Naive thymus-derived CD4-positive, alpha-beta T cell (primary cell): ENCODE measurements around the gene UBQLN4. TPM values are rescaled to one million over a fixed set of nuclear protein-coding genes. Genes with fewer than 3 reads are reported as not detected.
"Not testable (repeated sequence)": the region's sequence is repeated elsewhere in the genome, so short reads cannot be mapped to it uniquely, and the experiment has no call there.

ENCODE experiments used
- ATAC-seq: fragments of 150-1000 bp; cut with Tn5 transposase; 2 replicates; pipeline ENCODE4 v1.10.0; 2021; ENCODE audit warnings: mild to moderate bottlenecking, moderate library complexity
- CTCF ChIA-PET: fragments of 350-600 bp; sonication (Branson Sonifier 250); formaldehyde crosslinking; loops from one replicate; lab custom pipeline; 2021; ENCODE audit warnings: antibody characterized with exemption; lab: Charles Lee
- POLR2A ChIA-PET: fragments of 350-600 bp; sonication (Branson Sonifier 250); formaldehyde crosslinking; loops from one replicate; lab custom pipeline; 2021; ENCODE audit warnings: antibody characterized with exemption, inconsistent platforms; lab: Charles Lee
- DNase-seq, 9 donors: peaks; one replicate each; pipeline versions ENCODE4 v3.0.0 to v3.0.0-alpha.2; 2020 to 2022; ENCODE audit warnings: mixed read lengths in 1 of 9
- H3K27ac ChIP-seq: one replicate; pipeline ENCODE4 v1.7.0; 2013; ENCODE audit warnings: mild to moderate bottlenecking, low read depth, low read length, moderate library complexity
- H3K27me3 ChIP-seq, 2 donors: one replicate each; pipeline ENCODE4 v1.7.0; 2013; ENCODE audit warnings: low read length in 2 of 2, mild to moderate bottlenecking in 2 of 2, moderate library complexity in 2 of 2; ENCODE audit not compliant: control insufficient read depth in 2 of 2, insufficient read depth in 2 of 2
- H3K36me3 ChIP-seq, 3 experiments: 1 replicate in 2 of 3; 2 replicates in 1 of 3; pipeline ENCODE4 v1.7.0; 2013; ENCODE audit warnings: low read length in 3 of 3, mild to moderate bottlenecking in 3 of 3, moderate library complexity in 1 of 3; ENCODE audit not compliant: insufficient read depth in 3 of 3, control insufficient read depth in 2 of 3
- H3K4me1 ChIP-seq, 2 donors: one replicate each; pipeline ENCODE4 v1.7.0; 2013; ENCODE audit warnings: low read length in 2 of 2, mild to moderate bottlenecking in 2 of 2, moderate library complexity in 1 of 2; ENCODE audit not compliant: control insufficient read depth in 2 of 2, insufficient read depth in 2 of 2
- H3K4me3 ChIP-seq: 2 replicates; pipeline ENCODE4 v1.7.0; 2013; ENCODE audit warnings: mild to moderate bottlenecking, low read length
- H3K9me3 ChIP-seq, 3 experiments: 1 replicate in 2 of 3; 2 replicates in 1 of 3; pipeline ENCODE4 v1.7.0; 2013; ENCODE audit warnings: low read length in 3 of 3; ENCODE audit not compliant: control insufficient read depth in 2 of 3
- H3K27ac Mint-ChIP-seq, 9 donors: one replicate each; pipeline ENCODE4 v1.8.0; 2020 to 2022; ENCODE audit warnings: mixed read lengths in 9 of 9, mild to moderate bottlenecking in 8 of 9, moderate library complexity in 5 of 9, inconsistent platforms in 2 of 9
- H3K27me3 Mint-ChIP-seq, 5 donors: one replicate each; pipeline ENCODE4 v1.8.0; 2021 to 2022; ENCODE audit warnings: mixed read lengths in 5 of 5, mild to moderate bottlenecking in 1 of 5
- H3K36me3 Mint-ChIP-seq, 5 donors: one replicate each; pipeline ENCODE4 v1.8.0; 2020 to 2022; ENCODE audit warnings: mixed read lengths in 5 of 5, mild to moderate bottlenecking in 3 of 5, inconsistent platforms in 1 of 5
- H3K4me1 Mint-ChIP-seq, 7 donors: one replicate each; pipeline ENCODE4 v1.8.0; 2020 to 2022; ENCODE audit warnings: mixed read lengths in 7 of 7, mild to moderate bottlenecking in 3 of 7, inconsistent platforms in 1 of 7
- H3K4me3 Mint-ChIP-seq, 10 donors: one replicate each; pipeline ENCODE4 v1.8.0; 2020 to 2022; ENCODE audit warnings: mild to moderate bottlenecking in 10 of 10, mixed read lengths in 10 of 10, moderate library complexity in 6 of 10, inconsistent platforms in 2 of 10
- H3K9me3 Mint-ChIP-seq, 11 donors: one replicate each; pipeline ENCODE4 v1.8.0; 2020 to 2022; ENCODE audit warnings: mixed read lengths in 11 of 11, mild to moderate bottlenecking in 4 of 11, inconsistent platforms in 1 of 11, moderate library complexity in 1 of 11
- intact Hi-C, 2 donors: fragments of 100-400 bp; cut with micrococcal nuclease; formaldehyde crosslinking; loops; one replicate each; pipeline ENCODE4 v1.15.1; 2023
- polyA plus RNA-seq, 2 donors: library from polyadenylated mRNA; unstranded; fragments of 300-500 nt; fragmentation: Illumina TruSeq; gene quantifications; one replicate each; pipeline ENCODE4 v1.2.3, GENCODE V29; 2021
- total RNA-seq, 6 experiments: library from RNA in 5 of 6; stranded (reverse) in 5 of 6; gene quantifications; 1 replicate in 5 of 6; 2 replicates in 1 of 6; pipeline ENCODE4 v1.2.3 and lab custom pipeline; 2021 to 2026

UBQLN4 gene
- total and polyA plus RNA-seq, 7 experiments from 2014 or later: 6.7 to 37.6 (median 18.6) TPM

DNA sequence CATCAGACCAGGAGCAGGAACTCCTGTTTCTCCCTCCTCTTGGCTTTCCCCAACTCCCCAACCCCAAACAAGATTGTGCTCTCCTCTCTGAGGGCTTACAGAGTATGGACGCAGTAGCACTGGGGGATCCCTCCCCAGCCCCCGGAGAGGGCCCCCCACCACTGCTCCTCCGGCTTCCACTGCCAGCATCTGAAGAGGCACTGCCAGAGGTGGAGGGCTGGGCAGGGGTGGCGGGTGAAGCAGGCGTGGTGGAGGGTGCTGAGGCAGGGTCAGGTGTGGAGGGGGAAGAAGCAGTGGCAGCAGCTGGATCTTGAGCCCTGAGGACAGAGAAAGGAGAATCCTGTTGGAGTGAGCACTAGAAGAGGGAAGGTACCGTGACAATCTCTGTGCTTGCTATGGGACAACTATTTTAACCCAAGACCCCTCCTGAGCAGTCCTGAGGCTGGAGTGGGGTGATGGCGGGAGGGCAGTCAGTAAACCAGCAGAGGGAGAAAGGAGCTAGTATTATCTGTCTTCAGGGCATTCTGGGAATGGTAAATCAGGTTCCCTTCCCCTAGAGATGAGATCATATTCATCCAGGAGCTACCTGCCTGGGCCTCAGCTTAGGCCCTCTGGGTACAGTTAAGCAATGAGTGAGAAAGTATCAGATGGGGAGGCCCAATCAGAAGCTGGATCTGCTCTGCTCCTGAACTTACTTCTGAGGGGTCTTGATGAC lies 2.4 kb downstream of the UBQLN4 start:
- peaks cover 0 to 16% (median 0%) of the 10 kb centered on the region in 3 experiments for H3K36me3 ChIP-seq
- POLR2A ChIA-PET: no interaction called here
- Mint-ChIP-seq H3K9me3 (peaks cover 0 to 1% (median 0%) of the 10 kb centered on the region in 11 donors), H3K4me3 (peak overlapping the region in 4 of 10 donors; percentile 1 to 44 (median 38)), H3K4me1 (peaks cover 17 to 40% (median 29%) of the 10 kb centered on the region in 7 donors), H3K36me3 (peaks cover 0 to 20% (median 4%) of the 10 kb centered on the region in 5 donors), H3K27ac (peak overlapping the region in 2 of 9 donors; percentile 48 to 79), H3K27me3 (no peaks in the 10 kb centered on the region)
- H3K27me3 ChIP-seq: no peaks in the 10 kb centered on the region
- no peaks in the 10 kb centered on the region for H3K9me3 ChIP-seq
- ATAC-seq (no peak), DNase-seq (no peak)
- CTCF ChIA-PET: no interaction called here
- peaks cover 9 to 17% of the 10 kb centered on the region in 2 donors for H3K4me1 ChIP-seq
- no peak overlapping the region for H3K4me3 ChIP-seq
- no peak overlapping the region for H3K27ac ChIP-seq
- intact Hi-C loops: loop anchor here (5.0 to 10.0 kb wide), 8 partner anchors 286 to 964 kb away; partner anchors contain the start of genes ASH1L (in 1 of the 2), CCT3 (in 1 of the 2), CLK2 (in 1 of the 2) and DAP3 (in 1 of the 2)

DNA sequence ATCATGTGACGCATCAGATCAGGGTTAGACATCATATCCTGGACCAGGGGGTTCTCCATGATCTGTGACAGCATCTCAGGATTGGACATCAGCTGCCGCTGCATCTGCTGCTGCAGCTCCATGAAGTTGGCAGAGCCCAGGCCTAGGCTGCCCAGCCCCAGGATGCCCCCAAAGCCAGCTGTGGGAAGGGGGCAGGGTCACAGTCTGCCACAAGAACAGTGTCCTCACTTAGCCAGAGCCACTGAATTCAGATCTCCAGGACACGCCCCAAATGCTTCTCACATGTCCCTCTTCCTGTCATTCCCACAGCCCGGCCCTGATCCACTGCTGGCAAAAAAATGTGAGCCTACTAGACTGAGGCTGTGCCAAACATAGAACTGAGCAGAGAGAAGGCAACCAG lies 3.2 kb downstream of the UBQLN4 start:
- ChIA-PET CTCF (no interaction called here), POLR2A (no interaction called here)
- intact Hi-C loops: loop anchor here (5.0 to 10.0 kb wide), 8 partner anchors 287 to 963 kb away; partner anchors contain the start of genes ASH1L (in 1 of the 2), CCT3 (in 1 of the 2), CLK2 (in 1 of the 2) and DAP3 (in 1 of the 2)
- no peak for DNase-seq
- Mint-ChIP-seq H3K36me3 (peaks cover 0 to 21% (median 4%) of the 10 kb centered on the region in 5 donors), H3K27me3 (no peaks in the 10 kb centered on the region), H3K27ac (no peak overlapping the region), H3K4me3 (peak overlapping the region in 2 of 10 donors; percentile 35 to 45), H3K9me3 (peaks cover 0 to 1% (median 0%) of the 10 kb centered on the region in 11 donors), H3K4me1 (peaks cover 13 to 33% (median 22%) of the 10 kb centered on the region in 7 donors)
- no peak overlapping the region for H3K4me3 ChIP-seq
- no peak for ATAC-seq
- no peak overlapping the region for H3K27ac ChIP-seq
- peaks cover 0 to 16% (median 0%) of the 10 kb centered on the region in 3 experiments for H3K36me3 ChIP-seq
- peaks cover 6 to 11% of the 10 kb centered on the region in 2 donors for H3K4me1 ChIP-seq
- no peaks in the 10 kb centered on the region for H3K9me3 ChIP-seq
- H3K27me3 ChIP-seq: no peaks in the 10 kb centered on the region

DNA sequence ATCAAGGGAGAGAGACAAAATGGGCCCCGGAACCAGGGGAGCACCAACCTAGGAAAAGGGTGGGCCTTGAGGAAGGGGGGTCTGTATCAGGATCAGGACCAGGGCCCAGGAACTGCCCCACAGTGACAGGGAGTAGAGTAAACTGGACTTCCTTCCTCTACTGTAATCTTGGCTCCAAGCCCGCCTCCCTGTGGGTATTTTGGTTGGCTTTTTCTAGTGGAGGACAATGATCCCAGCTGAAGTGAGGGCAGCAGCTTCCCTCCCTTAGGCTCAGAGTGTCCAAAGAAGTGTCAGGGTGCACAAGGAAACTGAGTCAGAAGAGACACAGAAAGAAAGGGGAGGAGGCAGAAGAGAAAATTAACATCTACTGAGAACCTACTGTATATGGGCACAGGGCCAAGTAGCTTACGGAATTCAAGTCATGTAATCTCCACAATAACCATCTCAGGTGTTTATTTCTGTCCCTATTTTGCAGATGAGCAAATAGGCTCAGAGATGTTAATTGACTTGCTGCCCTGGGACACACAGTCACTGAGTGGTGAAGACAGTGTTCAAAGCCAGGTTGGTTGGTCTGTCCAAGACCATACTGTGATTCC lies 4.8 kb downstream of the UBQLN4 start:
- ChIA-PET CTCF (no interaction called here), POLR2A (no interaction called here)
- H3K4me1 ChIP-seq: peaks cover 0 to 7% of the 10 kb centered on the region in 2 donors

DNA sequence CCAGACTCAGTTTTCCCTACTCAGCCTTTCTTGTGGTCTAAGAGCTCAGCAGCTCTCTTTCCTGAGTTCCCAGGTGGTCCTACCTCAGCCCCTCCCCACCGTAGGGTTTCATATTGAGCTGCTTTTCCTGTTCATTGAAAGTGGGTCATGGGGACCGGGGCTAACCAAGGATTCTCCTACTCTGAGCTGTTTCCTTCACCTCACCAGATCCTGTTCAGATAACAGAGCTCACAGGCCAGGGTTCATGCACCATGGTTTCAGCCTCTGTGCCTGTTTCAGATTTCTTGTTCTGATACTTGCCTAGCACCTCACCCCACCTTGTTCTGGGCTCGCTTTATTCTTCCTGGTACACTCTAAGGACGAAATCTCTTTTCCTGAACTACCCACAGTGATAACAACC lies 8.5 kb downstream of the UBQLN4 start:
- Histone ChIP-seq H3K36me3 (peaks cover 0 to 51% (median 0%) of the 10 kb centered on the region in 3 experiments), H3K9me3 (no peaks in the 10 kb centered on the region), H3K27ac (no peak overlapping the region), H3K4me1 (no peaks in the 10 kb centered on the region), H3K4me3 (no peak overlapping the region), H3K27me3 (no peaks in the 10 kb centered on the region)
- DNase-seq (no peak), ATAC-seq (no peak)
- intact Hi-C loops: no loop called here
- ChIA-PET POLR2A (interaction anchor here (0.7 kb wide), 1 partner anchor 380 kb away, joined by 4 read pairs; no protein-coding TSS in a partner anchor), CTCF (no interaction called here)
- Mint-ChIP-seq H3K27ac (peak overlapping the region in 2 of 9 donors; percentile 10 to 79), H3K9me3 (peaks cover 0 to 1% (median 0%) of the 10 kb centered on the region in 11 donors), H3K4me1 (peaks cover 0 to 20% (median 5%) of the 10 kb centered on the region in 7 donors), H3K36me3 (peaks cover 6 to 38% (median 17%) of the 10 kb centered on the region in 5 donors), H3K4me3 (no peak overlapping the region), H3K27me3 (no peaks in the 10 kb centered on the region)

More for the DNA sequence above, 4.8 kb downstream of the UBQLN4 start:
- Mint-ChIP-seq H3K4me1 (peaks cover 8 to 32% (median 15%) of the 10 kb centered on the region in 7 donors), H3K27ac (peak overlapping the region in 1 of 9 donors; percentile 21), H3K27me3 (no peaks in the 10 kb centered on the region), H3K9me3 (peaks cover 0 to 1% (median 0%) of the 10 kb centered on the region in 11 donors), H3K4me3 (no peak overlapping the region), H3K36me3 (peaks cover 0 to 27% (median 7%) of the 10 kb centered on the region in 5 donors)
- Histone ChIP-seq H3K36me3 (peaks cover 0 to 19% (median 0%) of the 10 kb centered on the region in 3 experiments), H3K27ac (no peak overlapping the region), H3K27me3 (no peaks in the 10 kb centered on the region), H3K9me3 (no peaks in the 10 kb centered on the region), H3K4me3 (no peak overlapping the region)
- no peak for ATAC-seq
- no peak for DNase-seq
- intact Hi-C loops: no loop called here

DNA sequence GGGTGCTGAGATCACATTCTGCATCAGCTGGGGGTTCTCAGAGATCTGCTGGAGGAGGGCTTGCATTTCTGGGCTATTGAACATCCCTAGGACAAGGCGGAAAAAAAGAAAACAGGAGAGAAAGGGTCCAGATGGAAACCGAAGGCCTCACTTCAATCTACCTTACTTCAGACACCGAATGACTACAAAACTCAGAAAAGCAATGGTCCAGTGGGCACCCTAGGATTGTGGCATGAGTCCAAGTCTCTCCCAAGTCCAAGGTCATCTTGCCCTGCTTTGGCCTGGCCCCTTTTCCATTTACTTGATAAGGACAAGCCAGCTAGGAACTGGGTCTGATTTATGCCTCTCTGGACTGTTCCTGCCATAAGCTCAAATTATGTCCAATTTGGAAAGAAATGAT lies 10.8 kb downstream of the UBQLN4 start:
- Mint-ChIP-seq H3K27me3 (no peaks in the 10 kb centered on the region), H3K4me1 (peaks cover 0 to 12% (median 0%) of the 10 kb centered on the region in 7 donors), H3K4me3 (no peak overlapping the region), H3K9me3 (no peaks in the 10 kb centered on the region), H3K27ac (peak overlapping the region in 1 of 9 donors; percentile 25), H3K36me3 (peaks cover 2 to 29% (median 11%) of the 10 kb centered on the region in 5 donors)
- ATAC-seq: no peak
- POLR2A ChIA-PET: no interaction called here
- Histone ChIP-seq H3K9me3 (no peaks in the 10 kb centered on the region), H3K27ac (no peak overlapping the region), H3K4me1 (no peaks in the 10 kb centered on the region), H3K4me3 (no peak overlapping the region), H3K36me3 (peaks cover 0 to 36% (median 0%) of the 10 kb centered on the region in 3 experiments), H3K27me3 (no peaks in the 10 kb centered on the region)
- CTCF ChIA-PET: interaction anchor here (0.6 to 0.7 kb wide), 2 partner anchors 99 to 267 kb away, joined by 3 to 5 read pairs; no protein-coding TSS in a partner anchor
- no peak for DNase-seq
- intact Hi-C loops: no loop called here

DNA sequence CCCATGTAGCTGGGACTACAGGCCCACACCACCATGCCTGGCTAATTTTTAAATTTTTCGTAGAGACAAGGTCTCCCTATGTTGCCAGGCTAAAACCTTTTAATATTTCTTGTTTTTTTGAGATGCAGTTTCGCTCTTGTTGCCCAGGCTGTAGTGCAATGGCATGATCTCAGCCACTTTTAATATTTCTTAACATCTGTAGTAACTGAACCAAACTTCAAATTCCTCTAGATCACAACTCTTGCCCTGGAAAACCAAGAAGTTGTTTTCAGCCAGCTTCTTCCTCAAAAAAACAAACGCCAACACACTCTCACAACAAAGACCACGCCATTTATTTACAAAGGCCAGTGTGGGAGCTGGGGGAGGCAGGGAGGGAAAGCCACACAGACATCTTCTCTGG lies 18.6 kb downstream of the UBQLN4 start:
- DNase-seq, H3K27ac ChIP-seq, H3K27ac Mint-ChIP-seq, ATAC-seq, H3K36me3 ChIP-seq, intact Hi-C loops, H3K4me1 Mint-ChIP-seq, POLR2A ChIA-PET, H3K9me3 ChIP-seq, H3K4me3 Mint-ChIP-seq, CTCF ChIA-PET, H3K9me3 Mint-ChIP-seq, H3K4me1 ChIP-seq, H3K4me3 ChIP-seq, H3K27me3 ChIP-seq, H3K27me3 Mint-ChIP-seq: not testable (repeated sequence)
- peaks cover 0 to 17% (median 2%) of the 10 kb centered on the region in 5 donors for H3K36me3 Mint-ChIP-seq
